ENCODE data around the gene DHX29.

- TF ChIP-seq CTCF (IDR thresholded peaks at IDR 0.05) (no peak), POLR2A (IDR thresholded peaks at IDR 0.05) (no peak), EP300 (IDR thresholded peaks at IDR 0.05) (no peak)
Observed at GRCh38 chr5:55325621-55326020, 18.1 kb upstream of the DHX29 start.
